HepG2 (cell line): ENCODE data around the gene FAM169A. TPM values are rescaled to one million over a fixed set of nuclear protein-coding genes. Genes with fewer than 3 reads are reported as not detected.
A peak's percentile ranks its signal among the peaks of the same experiment; 100 is the strongest.

Experiments used
- BHLHE40 ChIP-seq: IDR thresholded peaks from 2 replicates; pipeline ENCODE4 v1.6.1; 2011; ENCODE audit warnings: low read length, improper control_type of control experiment
- DR1 ChIP-seq: sonication (generic); formaldehyde crosslinking; IDR thresholded peaks from 2 replicates; pipeline ENCODE4 v1.8.0; 2021; ENCODE audit warnings: mild to moderate bottlenecking, missing genetic modification reagents, inconsistent platforms
- EED ChIP-seq: sonication (generic); formaldehyde crosslinking; IDR thresholded peaks from 2 replicates; pipeline ENCODE4 v1.5.0; 2020; ENCODE audit warnings: mild to moderate bottlenecking, missing genetic modification reagents
- EZH2 ChIP-seq: conservative IDR thresholded peaks from 2 replicates; pipeline ENCODE4 v1.6.1; 2012; ENCODE audit warnings: mild to moderate bottlenecking, low read depth, low read length, moderate library complexity
- NONO ChIP-seq, 2 experiments: fragments of 450-650 bp in 1 of 2; sonication (generic) in 1 of 2; formaldehyde crosslinking in 1 of 2; IDR thresholded peaks in 1 of 2; conservative IDR thresholded peaks in 1 of 2; 2 replicates each; pipeline versions ENCODE4 v1.6.1 to v1.8.0; 2017 to 2022; ENCODE audit warnings: mild to moderate bottlenecking in 1 of 2, missing genetic modification reagents in 1 of 2, moderate library complexity in 1 of 2
- PITX1 ChIP-seq: sonication (generic); formaldehyde crosslinking; IDR thresholded peaks from 2 replicates; pipeline ENCODE4 v1.5.1; 2020; ENCODE audit warnings: mild to moderate bottlenecking, missing genetic modification reagents
- PRDM4 ChIP-seq: sonication (generic); formaldehyde crosslinking; IDR thresholded peaks from 2 replicates; pipeline ENCODE4 v1.9.0; 2021; ENCODE audit warnings: missing genetic modification reagents, borderline replicate concordance
- RNF2 ChIP-seq: fragments of 450-650 bp; conservative IDR thresholded peaks from 2 replicates; pipeline ENCODE4 v1.6.1; 2016; ENCODE audit warnings: low read depth
- SMYD3 ChIP-seq: sonication (generic); formaldehyde crosslinking; IDR thresholded peaks from 2 replicates; pipeline ENCODE4 v1.8.1; 2023; ENCODE audit warnings: mild to moderate bottlenecking, missing genetic modification reagents
- SRSF9 ChIP-seq: fragments of 200-400 bp; formaldehyde crosslinking; IDR thresholded peaks from 2 replicates; pipeline ENCODE4 v1.6.1; 2018; ENCODE audit warnings: borderline replicate concordance, mild to moderate bottlenecking, low read depth, low read length; ENCODE audit not compliant: insufficient read depth, poor library complexity, severe bottlenecking
- STAT5B ChIP-seq: sonication (generic); formaldehyde crosslinking; IDR thresholded peaks from 2 replicates; pipeline ENCODE4 v1.4.0; 2020; ENCODE audit warnings: missing genetic modification reagents
- UBTF ChIP-seq: sonication (generic); formaldehyde crosslinking; IDR thresholded peaks from 2 replicates; pipeline ENCODE4 v1.4.0; 2020; ENCODE audit warnings: mild to moderate bottlenecking, missing genetic modification reagents
- ZNF234 ChIP-seq: sonication (generic); formaldehyde crosslinking; conservative IDR thresholded peaks from 2 replicates; pipeline ENCODE4 v1.5.1; 2020; ENCODE audit warnings: mild to moderate bottlenecking, missing genetic modification reagents
- ZNF296 ChIP-seq: sonication (generic); formaldehyde crosslinking; conservative IDR thresholded peaks from 2 replicates; pipeline ENCODE4 v1.5.0; 2020; ENCODE audit warnings: mild to moderate bottlenecking, missing genetic modification reagents
- ZNF317 ChIP-seq: sonication (generic); formaldehyde crosslinking; IDR thresholded peaks from 2 replicates; pipeline ENCODE4 v1.5.0; 2020; ENCODE audit warnings: mild to moderate bottlenecking, missing genetic modification reagents
- polyA plus RNA-seq, 8 experiments: library from polyadenylated mRNA; depleted of rRNA in 3 of 8; stranded (reverse) in 7 of 8; unstranded in 1 of 8; fragments of >200 nt; fragmentation: Illumina TruSeq in 4 of 8; extraction: Trizol in 4 of 8; gene quantifications; 2 replicates each; pipeline versions ENCODE4 v1.2.1 to v1.2.3, GENCODE V29; 2011 to 2016; ENCODE audit warnings: low read depth in 4 of 8, missing spikeins in 1 of 8, mixed read lengths in 1 of 8; ENCODE audit not compliant: insufficient read depth in 1 of 8
- total RNA-seq, 5 experiments: library from RNA; depleted of rRNA; stranded (reverse); fragments of >200 nt; fragmentation: Illumina TruSeq; extraction: Trizol; gene quantifications; 2 replicates each; pipeline ENCODE4 v1.2.3, GENCODE V29; 2016; ENCODE audit warnings: low read depth in 1 of 5
- TF ChIP-seq, protein P1 (sequence below): sonication (generic); formaldehyde crosslinking; IDR thresholded peaks from 2 replicates; pipeline ENCODE4 v1.5.1; 2020; ENCODE audit warnings: mild to moderate bottlenecking, missing genetic modification reagents
- TF ChIP-seq, protein P2 (sequence below): sonication (generic); formaldehyde crosslinking; IDR thresholded peaks from 2 replicates; pipeline ENCODE4 v1.4.0; 2020; ENCODE audit warnings: mild to moderate bottlenecking, missing genetic modification reagents
- TF ChIP-seq, protein P3 (sequence below): sonication (generic); formaldehyde crosslinking; IDR thresholded peaks from 2 replicates; pipeline ENCODE4 v1.8.0; 2022; ENCODE audit warnings: mild to moderate bottlenecking, missing genetic modification reagents, borderline replicate concordance

FAM169A gene
- total and polyA plus RNA-seq, 2 of the 13 experiments (the other 11 are each of a cell fraction or from before 2014, with no cell fraction given), result 21.1 to 110 TPM

GRCh38 chr5:74877624-74878304 is 11.6 kb upstream of the FAM169A start (continued):
- TF ChIP-seq, protein P1, sequence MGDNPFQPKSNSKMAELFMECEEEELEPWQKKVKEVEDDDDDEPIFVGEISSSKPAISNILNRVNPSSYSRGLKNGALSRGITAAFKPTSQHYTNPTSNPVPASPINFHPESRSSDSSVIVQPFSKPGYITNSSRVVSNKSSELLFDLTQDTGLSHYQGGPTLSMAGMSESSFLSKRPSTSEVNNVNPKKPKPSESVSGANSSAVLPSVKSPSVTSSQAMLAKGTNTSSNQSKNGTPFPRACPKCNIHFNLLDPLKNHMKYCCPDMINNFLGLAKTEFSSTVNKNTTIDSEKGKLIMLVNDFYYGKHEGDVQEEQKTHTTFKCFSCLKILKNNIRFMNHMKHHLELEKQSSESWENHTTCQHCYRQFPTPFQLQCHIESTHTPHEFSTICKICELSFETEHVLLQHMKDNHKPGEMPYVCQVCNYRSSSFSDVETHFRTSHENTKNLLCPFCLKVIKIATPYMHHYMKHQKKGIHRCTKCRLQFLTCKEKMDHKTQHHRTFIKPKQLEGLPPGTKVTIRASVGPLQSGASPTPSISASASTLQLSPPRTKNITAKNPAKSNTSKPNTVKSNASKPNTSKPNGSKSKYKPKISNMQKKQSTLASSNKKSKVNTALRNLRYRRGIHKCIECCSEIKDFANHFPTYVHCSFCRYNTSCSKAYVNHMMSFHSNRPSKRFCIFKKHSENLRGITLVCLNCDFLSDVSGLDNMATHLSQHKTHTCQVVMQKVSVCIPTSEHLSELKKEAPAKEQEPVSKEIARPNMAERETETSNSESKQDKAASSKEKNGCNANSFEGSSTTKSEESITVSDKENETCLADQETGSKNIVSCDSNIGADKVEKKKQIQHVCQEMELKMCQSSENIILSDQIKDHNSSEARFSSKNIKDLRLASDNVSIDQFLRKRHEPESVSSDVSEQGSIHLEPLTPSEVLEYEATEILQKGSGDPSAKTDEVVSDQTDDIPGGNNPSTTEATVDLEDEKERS (CRISPR knock-in tag), result 0 out of 2 replicates have a peak, but pooled peaks have one; percentile 30
- TF ChIP-seq BHLHE40 (no peak), ZNF317 (CRISPR knock-in tag) (no peak), RNF2 (no peak), STAT5B (CRISPR knock-in tag) (no peak), DR1 (CRISPR knock-in tag) (no peak), EZH2 (no peak), EED (CRISPR knock-in tag) (no peak), NONO (IDR thresholded peaks at IDR 0.05) (no peak), NONO (CRISPR knock-in tag; conservative IDR thresholded peaks at IDR 0.05) (no peak), PITX1 (0 out of 2 replicates have a peak, but pooled peaks have one; percentile 35), SMYD3 (CRISPR knock-in tag) (0 out of 2 replicates have a peak, but pooled peaks have one; percentile 30), PRDM4 (CRISPR knock-in tag) (no peak), ZNF296 (CRISPR knock-in tag) (no peak), ZNF234 (CRISPR knock-in tag) (no peak), SRSF9 (no peak), UBTF (CRISPR knock-in tag) (no peak)
- TF ChIP-seq, protein P2, sequence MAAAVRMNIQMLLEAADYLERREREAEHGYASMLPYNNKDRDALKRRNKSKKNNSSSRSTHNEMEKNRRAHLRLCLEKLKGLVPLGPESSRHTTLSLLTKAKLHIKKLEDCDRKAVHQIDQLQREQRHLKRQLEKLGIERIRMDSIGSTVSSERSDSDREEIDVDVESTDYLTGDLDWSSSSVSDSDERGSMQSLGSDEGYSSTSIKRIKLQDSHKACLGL (CRISPR knock-in tag), result no peak
- TF ChIP-seq, protein P3, sequence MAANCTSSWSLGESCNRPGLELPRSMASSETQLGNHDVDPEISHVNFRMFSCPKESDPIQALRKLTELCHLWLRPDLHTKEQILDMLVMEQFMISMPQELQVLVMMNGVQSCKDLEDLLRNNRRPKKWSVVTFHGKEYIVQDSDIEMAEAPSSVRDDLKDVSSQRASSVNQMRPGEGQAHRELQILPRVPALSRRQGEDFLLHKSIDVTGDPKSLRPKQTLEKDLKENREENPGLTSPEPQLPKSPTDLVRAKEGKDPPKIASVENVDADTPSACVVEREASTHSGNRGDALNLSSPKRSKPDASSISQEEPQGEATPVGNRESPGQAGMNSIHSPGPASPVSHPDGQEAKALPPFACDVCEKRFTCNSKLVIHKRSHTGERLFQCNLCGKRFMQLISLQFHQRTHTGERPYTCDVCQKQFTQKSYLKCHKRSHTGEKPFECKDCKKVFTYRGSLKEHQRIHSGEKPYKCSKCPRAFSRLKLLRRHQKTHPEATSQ, result peak; percentile 29; the same call in 1 of the 2 replicates
